ENCODE results near the gene CASK.

The CASK gene

GRCh38 chrX:41522081-41522480 lies 401.3 kb downstream of the CASK start:
- DNase-seq (ENCODE audit: low read depth): no peak
- TF ChIP-seq CTCF (conservative IDR thresholded peaks at IDR 0.05; ENCODE audit: low read depth, low read length): no peak

GRCh38 chrX:41519468-41519867 lies 403.9 kb downstream of the CASK start:
- TF ChIP-seq CTCF (conservative IDR thresholded peaks at IDR 0.05; ENCODE audit: low read depth, low read length): no peak
- H3K4me3 ChIP-seq (ENCODE audit: low read depth, low read length): no peak overlapping the region
- no peak for DNase-seq (ENCODE audit: low read depth)

More at GRCh38 chrX:41522081-41522480, 401.3 kb downstream of the CASK start:
- H3K4me3 ChIP-seq (ENCODE audit: low read depth, low read length): no peak overlapping the region

- H3K4me3 ChIP-seq (ENCODE audit: low read depth, low read length): no peak overlapping the region
- DNase-seq (ENCODE audit: low read depth): peak; percentile 48
- TF ChIP-seq CTCF (conservative IDR thresholded peaks at IDR 0.05; ENCODE audit: low read depth, low read length): no peak
These were observed 404.5 kb downstream of the CASK start for GRCh38 chrX:41518841-41519220.

GRCh38 chrX:41518127-41518840 lies 405.1 kb downstream of the CASK start:
- DNase-seq (ENCODE audit: low read depth): no peak
- TF ChIP-seq CTCF (conservative IDR thresholded peaks at IDR 0.05; ENCODE audit: low read depth, low read length): no peak
- no peak overlapping the region for H3K4me3 ChIP-seq (ENCODE audit: low read depth, low read length)

- TF ChIP-seq CTCF (conservative IDR thresholded peaks at IDR 0.05; ENCODE audit: low read depth, low read length): no peak
- no peak for DNase-seq (ENCODE audit: low read depth)
- no peak overlapping the region for H3K4me3 ChIP-seq (ENCODE audit: low read depth, low read length)
These were observed 406.2 kb downstream of the CASK start for GRCh38 chrX:41516999-41517765.

GRCh38 chrX:41516456-41516855 lies 406.9 kb downstream of the CASK start:
- TF ChIP-seq CTCF (conservative IDR thresholded peaks at IDR 0.05; ENCODE audit: low read depth, low read length): no peak
- no peak overlapping the region for H3K4me3 ChIP-seq (ENCODE audit: low read depth, low read length)
- no peak for DNase-seq (ENCODE audit: low read depth)
